HG02798 (cell line): ENCODE data around the gene LIPC.

Source experiments
- ATAC-seq: cut with Tn5 transposase; IDR thresholded peaks from one replicate; pipeline ENCODE4 v1.9.1; 2021; ENCODE audit warnings: mild to moderate bottlenecking; ENCODE audit not compliant: unreplicated experiment, poor library complexity

LIPC gene

GRCh38 chr15:58453931-58454793 is 22.4 kb downstream of the LIPC start:
- ATAC-seq: peak; percentile 66

- no peak for ATAC-seq
These were observed 23.2 kb downstream of the LIPC start for GRCh38 chr15:58454950-58455401.

DNA sequence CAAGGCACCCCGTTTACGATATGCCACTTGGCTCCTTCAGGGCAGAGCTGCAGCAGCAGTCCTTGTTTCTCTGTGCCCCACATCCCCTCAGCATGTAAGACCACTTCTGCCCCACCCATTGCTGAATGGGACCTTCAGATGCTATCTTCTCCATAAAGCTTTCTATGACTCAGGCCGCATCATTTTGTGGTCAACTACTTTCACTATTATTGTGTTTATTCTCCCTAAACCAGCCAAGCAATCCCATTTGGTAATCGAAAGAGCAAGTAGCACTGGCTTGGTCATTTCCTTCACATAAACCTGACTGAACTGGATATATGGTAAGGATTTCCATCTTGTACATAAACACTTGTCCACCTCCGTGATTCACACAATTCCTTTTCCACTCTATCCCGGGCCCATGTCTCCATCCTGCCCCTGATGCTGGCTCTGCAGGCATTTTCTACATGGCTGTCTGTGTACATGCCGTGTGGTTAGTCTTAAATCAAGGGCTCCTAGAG is 25.7 kb downstream of the LIPC start:
- ATAC-seq: peak; percentile 44

- ATAC-seq: peak; percentile 26
These were observed 26.3 kb downstream of the LIPC start for GRCh38 chr15:58458076-58458475.

DNA sequence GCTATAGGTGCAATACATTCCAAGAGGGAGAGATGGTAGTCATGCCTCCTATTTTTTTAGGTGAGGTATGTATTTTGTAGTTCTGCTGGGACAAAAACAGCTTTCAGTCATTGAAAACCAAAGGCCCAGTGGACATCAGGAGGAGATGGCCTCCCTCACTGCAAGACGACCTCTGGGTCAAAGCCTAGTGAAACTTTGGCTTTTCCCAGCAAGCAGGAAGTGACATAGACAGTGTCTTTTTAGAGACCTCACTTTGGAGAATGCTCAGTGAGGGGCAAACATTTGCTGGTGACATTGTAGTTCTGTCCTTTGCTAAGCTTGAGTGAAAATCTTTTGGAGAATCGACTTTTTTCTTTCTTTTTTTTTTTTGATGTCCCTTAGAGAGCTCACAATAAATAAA is 27.3 kb downstream of the LIPC start:
- no peak for ATAC-seq

GRCh38 chr15:58459560-58459959 is 27.8 kb downstream of the LIPC start:
- no peak for ATAC-seq

DNA sequence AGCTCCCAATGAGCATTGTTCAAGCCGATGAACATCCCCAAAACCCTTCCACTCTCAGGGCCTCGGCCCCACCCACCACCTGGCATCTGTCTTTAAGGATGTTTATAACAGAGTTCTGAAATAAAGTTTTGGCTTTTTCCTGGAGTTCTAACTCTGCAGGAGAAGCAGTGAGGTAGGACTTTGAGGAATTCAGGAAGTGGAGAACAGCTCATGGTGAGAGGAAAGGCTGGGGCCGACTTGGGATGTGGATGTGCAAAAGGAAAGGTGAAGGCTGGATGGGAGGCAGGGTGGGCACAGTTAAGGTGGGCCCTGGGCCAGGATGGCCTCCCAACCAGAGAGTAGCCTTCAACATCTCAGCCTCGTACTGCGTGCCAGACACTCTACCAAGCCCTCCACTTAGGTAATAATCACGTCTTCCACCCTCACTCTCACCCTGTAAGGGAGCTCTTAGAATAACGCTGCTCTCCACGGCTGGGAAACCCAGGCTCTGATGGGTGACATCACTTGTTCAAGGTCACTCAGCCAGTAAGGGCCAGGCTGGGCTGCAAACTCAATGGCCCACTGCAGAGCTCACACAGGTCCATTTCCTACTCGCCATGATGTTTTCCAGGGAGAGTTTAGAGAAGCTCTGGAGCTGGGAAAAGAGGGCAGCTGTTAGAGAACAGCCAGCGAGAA is 28.5 kb downstream of the LIPC start:
- ATAC-seq: no peak

DNA sequence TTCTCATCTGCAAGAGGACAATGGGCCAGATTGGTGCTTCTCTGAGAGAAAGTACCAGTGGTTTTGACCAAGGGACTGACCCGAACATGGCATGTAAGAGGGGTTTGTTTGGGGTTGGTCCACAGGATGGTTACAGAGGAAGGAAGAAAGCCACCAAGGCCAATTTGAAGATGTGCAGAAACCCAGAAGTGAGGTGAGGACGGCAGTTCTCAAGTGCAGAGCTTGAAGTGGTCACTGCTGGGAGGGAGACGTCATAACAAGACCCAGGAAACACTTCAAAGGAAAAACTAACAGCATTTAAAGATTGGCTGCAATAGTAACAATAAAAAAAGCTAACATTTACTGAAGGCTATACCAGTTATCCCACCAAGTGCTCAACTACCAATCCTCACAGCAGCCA is 29.1 kb downstream of the LIPC start:
- ATAC-seq: no peak

- no peak for ATAC-seq
These were observed 30.8 kb downstream of the LIPC start for GRCh38 chr15:58462547-58462946.

DNA sequence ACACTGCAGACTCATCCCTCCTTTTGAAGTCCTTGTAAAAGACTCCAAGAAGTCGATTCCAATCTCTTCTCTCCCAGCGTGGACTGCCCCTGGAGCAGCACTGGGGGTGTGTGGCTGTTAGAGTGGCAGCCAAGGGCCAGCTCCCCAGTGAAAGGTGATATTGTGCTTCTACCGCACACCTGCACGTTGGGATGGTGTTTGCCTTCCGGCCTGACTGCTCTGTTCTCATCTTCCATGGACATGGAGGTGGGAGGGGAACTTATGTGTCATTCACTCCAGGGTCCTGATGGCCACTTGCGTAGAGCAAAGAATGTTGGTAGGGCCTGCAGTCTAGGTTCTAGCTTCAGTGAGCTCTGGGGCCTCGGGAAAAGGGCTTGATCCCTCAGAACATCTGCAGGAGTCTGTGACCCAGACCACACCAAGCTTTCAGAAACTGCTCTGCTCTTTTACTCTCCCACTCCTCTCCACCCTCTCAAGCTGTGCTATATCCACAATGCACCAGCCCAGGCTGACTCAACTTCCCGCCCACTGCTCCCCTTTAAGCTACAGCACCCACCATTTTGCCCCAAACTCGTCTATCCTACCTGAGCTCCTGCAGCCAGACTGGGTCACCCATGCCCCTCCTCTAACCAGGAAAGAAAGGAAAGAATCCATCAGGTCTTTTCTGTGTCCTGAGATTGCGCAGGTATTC is 31.3 kb downstream of the LIPC start:
- ATAC-seq: no peak

- ATAC-seq: no peak
These were observed 32.2 kb downstream of the LIPC start for GRCh38 chr15:58463815-58464650.

DNA sequence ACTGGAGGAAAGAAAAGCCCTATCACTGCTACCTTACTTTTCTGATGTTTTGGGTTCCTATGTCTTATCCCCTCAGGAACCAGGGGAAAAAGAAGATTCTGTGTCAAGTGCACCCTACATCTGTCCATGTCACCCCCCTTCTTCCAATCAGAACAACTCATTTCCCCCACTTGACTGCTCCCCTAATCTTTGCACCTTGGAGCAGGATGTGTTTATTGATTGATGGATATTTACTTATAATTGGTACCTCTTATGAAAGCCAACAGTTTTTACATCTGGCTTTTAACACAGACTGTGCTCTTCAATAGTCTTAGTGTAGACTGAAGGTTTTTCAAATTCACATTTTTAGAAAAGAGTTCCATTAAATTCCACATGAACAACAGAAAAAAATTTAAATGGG is 33.3 kb downstream of the LIPC start:
- ATAC-seq: no peak

GRCh38 chr15:58465866-58466517 is 34.2 kb downstream of the LIPC start:
- peak; percentile 44 for ATAC-seq

DNA sequence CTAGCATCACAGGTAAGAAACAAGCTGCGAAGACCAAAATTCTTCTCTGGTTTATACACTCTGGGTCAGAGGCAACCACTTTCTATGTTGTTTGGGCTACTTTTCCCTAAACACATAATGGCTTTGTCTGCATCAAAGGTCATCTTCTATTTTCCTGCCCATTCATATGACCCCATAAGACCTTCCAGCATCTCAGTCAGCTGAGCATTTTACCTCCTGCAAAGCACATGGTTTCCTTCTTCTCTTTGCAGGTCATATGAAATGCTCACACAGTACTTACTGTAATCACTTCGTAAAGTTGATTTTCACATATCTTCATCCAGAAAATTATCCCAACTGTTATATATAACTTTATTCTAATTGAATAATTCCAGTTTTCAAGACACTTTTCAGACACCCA is 34.8 kb downstream of the LIPC start:
- no peak for ATAC-seq

DNA sequence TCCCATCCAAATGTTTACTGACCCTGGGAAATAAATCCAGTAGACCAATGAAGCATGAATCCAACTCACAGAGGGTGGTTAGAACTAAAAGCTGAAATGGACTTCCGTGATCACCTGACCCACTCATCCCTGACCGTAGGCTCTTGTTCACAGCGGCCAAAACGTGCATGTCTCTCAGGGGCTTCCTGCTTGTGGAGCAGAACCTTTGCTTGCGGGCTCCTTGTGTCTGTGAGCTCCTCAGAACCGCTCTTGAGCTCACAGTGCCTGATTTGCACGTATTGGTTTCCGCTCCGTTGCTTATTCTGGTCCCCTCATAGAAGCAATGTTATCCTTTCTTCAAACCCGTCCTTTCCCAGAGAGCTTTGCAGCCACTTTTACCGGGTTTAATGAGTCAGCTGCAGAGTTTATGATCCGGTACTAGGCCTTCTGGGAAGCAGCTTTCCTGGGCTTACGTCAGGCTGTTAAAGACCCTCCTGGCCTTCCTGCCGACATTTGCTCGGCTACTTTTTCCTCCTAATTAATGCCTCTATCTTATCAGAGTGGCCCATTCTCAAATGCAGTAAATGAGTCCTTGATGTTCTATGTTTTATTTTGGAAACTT is 35.4 kb downstream of the LIPC start:
- no peak for ATAC-seq

GRCh38 chr15:58467722-58468423 is 36.1 kb downstream of the LIPC start:
- ATAC-seq: no peak

DNA sequence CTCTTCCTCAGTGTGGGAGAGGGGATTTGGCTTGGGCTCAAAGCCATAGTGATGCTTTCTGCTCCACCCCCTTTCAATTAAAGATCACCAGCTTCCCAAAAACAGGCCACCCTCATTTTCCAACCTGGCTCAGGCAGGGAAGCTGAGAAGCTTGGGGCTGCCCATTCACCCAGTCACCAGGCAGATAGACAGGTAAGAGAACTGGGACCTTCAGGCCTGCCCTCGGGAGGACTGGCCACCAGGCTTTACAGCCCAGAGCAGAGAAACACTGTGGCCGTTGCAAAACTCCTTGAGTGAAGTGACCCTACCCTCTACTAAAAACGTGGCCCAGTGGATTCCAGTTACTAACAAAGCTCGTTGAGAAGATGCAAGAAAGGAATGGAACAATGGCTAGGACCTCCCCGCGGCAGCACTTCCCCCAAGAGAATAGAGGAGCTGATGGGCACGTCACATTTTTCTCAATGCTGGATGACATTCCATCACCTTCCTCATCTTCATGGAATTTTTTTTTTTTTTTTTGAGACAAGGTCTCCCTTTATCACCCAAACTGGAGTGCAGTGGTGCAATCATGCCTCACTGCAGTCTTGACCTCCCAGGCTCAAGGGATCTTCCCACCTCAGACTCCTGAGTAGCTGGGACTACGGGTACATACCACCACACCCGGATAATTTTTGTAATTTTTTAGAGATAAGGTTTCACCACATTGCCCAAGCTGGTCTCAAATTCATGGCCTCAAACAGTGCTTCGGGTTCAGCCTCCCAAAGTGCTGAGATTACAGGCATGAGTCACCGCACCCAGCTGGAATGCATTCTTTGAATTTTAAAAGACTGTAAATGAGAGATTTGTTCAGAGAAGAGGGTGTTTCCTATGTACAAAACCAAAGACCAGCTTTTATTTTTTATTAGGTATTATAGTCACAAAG is 37.9 kb downstream of the LIPC start:
- no peak for ATAC-seq

GRCh38 chr15:58471348-58471747 is 39.6 kb downstream of the LIPC start:
- ATAC-seq: no peak
